Measurements from ENCODE around the gene ANXA6.

DNA sequence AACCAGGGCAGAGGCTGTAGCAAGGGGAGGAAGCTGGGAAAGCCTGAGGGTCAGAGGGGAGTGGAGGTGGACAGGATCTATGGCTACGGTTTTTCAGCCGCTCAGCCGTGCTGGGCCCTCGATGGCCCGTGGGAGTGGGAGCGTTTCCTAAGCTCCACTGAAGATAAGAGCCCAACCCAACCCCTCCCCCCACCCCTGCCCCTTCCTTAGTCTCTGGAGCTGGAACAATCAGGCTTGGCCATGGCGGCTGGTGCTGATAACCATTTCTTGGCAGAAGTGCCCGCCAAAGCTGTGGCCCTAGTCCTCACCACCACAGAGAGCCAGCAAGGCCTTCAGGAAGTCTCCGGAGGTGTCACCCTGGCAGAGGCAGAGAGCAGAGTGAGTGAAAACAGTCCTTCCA is 56.4 kb downstream of the ANXA6 start:
- TF ChIP-seq SUZ12 (IDR thresholded peaks at IDR 0.05; ENCODE audit: extremely low read depth, insufficient read depth, insufficient read length) (no peak), ZNF274 (IDR thresholded peaks at IDR 0.05; ENCODE audit: low read depth, low read length) (no peak), YY1 (IDR thresholded peaks at IDR 0.05; ENCODE audit: insufficient read depth, insufficient read length) (no peak)

Measured in NT2/D1 (cell line).